Left cardiac atrium (tissue), 4 donors: Measurements from ENCODE around the gene TMEM258. TPM values are rescaled to one million over a fixed set of nuclear protein-coding genes. Genes with fewer than 3 reads are reported as not detected.

Experiments
- ATAC-seq, 2 donors: fragments of 200-7000 bp; cut with Tn5 transposase; one replicate each; pipeline ENCODE4 v1.9.1; 2020; ENCODE audit warnings: mild to moderate bottlenecking in 2 of 2, moderate library complexity in 2 of 2
- DNase-seq: peaks from one replicate; pipeline ENCODE4 v3.0.0-alpha.2; 2020
- intact Hi-C, 2 donors: fragments of 100-400 bp; cut with DNase I; formaldehyde crosslinking; loops; one replicate each; pipeline versions ENCODE4 v1.14.1 to v1.15.1; 2022 to 2023
- total RNA-seq, 2 donors: library from RNA; stranded (reverse); fragmentation: NEBNext Ultra II Directional; extraction: Animal tissue kit (Norgen Biotek cat#: 25700); gene quantifications; one replicate each; pipeline ENCODE4 v1.2.1, GENCODE V29; 2021
- donor health status: DM: no; HTN: yes; CAD: no.
- donor health status: DM: no; HTN: yes; CAD: no; lungs with severe emphysema.
- donor health status: DM: yes; HTN: yes; CAD: no.
- donor health status: Dilated cardiomyopathy.

The TMEM258 gene
- total RNA-seq, 2 donors from 2014 or later: 112 to 114 TPM

DNA sequence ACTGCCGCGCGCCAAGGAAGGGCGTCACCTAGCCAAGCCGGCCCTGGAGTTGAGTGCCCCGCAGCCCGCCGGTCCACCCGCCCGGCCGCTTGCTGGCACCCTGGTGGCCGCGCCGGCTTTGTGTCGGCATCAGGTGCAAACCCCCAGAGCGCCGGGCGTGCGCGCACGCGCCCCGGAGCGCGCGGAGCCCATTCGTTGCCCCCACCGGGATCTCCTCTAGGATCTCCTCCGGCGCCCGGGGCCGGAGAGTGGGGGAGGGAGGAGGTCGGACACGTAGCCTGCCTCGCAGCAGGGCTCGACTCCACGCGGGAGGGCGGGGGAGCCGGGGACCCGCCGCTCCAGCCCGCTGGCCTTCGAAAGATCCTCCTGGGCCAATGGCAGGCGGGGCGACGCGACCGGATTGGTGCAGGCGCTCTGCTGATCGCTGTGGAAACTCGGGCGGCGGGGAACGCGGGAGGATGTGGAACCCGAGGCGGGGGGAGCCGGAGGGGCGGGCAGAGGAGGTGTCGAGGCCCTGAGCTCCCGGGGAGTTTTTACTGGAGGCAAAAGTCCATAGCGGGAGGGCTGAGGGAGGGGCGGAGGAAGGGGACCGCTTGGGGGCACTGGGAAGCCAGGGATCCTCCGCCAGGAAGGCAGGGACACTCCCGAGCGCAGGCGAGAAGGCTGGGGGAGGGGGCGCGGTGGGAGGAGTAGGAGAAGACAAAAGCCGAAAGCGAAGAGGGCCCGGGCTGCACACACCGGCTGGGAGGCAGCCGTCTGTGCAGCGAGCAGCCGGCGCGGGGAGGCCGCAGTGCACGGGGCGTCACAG lies 35.4 kb upstream of the TMEM258 start, which contains the start of gene FADS2:
TSS of gene FADS2 (plus strand) at position 730 of the 808 bp plus-strand sequence. CDS start 91 bp downstream, outside the sequence.
- intact Hi-C loops: no loop called here
- peak; percentile 92 for DNase-seq

DNA sequence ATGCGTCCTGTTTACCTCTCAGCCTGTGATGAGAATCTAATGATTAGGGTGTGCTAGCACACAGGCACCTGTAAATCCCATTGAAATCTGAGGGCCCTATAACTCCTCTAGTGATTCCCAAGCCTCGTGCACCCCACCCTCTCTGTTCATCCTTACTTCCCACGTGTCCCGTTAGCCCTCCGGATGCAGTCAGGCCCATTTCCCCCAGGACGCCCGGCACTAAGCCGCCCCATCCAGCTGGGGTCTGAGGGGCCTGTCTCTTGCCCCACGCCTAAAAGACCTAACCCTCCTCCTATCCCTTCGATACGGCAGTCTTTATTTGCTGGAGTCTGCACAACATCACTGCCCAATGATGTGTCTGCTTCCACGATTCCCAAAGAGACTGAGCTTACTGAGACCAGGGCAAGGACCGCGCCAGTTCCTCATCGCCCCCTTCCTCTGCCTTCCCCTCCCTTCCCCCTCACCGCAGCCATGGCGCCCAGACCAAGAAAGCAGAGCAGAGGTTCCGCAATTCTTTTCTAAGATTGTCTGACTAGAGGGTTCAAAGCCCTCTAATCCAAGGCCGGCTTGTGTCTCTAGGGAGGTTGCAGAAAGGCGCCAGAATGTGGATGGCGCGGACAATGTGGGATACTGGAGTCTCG lies 34.7 kb upstream of the TMEM258 start:
- DNase-seq: no peak
- intact Hi-C loops: no loop called here
- peak in 1 of 2 donors; percentile 17 for ATAC-seq

More for the DNA sequence above, 35.4 kb upstream of the TMEM258 start, which contains the start of gene FADS2:
- peak; percentile 89 to 91 for ATAC-seq

DNA sequence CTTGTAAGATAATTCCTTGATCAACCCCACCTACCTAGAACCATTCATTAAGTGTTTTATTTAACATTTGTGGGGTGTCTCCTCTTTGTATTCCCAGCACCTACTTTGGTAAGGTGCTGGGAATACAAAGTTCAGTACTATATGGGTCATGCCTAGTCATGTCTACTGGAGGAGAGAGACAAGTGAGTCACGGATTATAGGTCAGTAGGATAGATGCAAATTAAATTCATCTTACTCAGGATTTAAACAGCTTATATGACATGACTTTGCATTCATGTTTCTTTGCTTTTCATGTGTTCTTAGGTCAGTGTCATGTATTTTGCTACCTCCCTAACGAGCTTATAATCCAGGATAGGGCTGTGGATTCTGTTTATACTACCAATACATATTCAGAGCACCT lies 27.8 kb upstream of the TMEM258 start:
- intact Hi-C loops: no loop called here
- ATAC-seq: no peak
- DNase-seq: no peak

DNA sequence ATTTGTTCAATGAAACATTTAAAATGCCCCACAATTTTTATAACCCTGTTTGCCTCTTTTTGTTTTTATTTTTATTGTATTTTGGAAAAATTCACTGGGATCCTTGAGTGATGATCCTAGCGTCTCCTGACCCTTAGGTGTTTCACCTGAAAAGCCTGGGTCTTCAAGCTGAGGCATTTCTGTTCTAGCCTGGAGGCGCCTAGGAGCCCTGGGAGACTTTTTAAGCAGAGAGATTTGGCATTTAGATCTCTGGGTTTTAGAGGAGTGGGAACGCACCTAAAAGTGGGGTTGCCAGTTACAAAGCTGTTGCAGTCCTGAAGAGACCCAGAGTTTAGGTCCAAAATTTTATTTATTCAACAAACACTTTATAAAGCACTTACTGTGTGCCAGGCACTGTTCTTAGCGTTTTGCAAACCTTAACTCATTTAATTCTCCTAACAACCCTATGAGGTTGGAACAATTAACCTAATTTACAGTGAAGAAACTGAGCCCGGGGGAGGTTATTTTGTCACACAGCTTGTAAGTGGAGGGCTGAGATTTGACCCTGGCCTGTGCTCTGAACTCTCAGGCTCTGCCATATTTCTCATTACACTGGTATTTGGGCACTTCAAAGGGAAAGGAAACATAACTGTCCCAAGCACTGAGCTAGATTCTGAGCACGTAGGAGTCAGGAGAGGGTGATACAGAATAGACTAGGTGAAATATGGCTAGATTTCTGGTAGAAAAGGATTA lies 25.2 kb upstream of the TMEM258 start:
- DNase-seq (no peak), ATAC-seq (no peak)
- intact Hi-C loops: loop anchor here in 1 of 2 donors (5.0 kb wide), 1 partner anchor 35 kb away; no protein-coding TSS in a partner anchor

DNA sequence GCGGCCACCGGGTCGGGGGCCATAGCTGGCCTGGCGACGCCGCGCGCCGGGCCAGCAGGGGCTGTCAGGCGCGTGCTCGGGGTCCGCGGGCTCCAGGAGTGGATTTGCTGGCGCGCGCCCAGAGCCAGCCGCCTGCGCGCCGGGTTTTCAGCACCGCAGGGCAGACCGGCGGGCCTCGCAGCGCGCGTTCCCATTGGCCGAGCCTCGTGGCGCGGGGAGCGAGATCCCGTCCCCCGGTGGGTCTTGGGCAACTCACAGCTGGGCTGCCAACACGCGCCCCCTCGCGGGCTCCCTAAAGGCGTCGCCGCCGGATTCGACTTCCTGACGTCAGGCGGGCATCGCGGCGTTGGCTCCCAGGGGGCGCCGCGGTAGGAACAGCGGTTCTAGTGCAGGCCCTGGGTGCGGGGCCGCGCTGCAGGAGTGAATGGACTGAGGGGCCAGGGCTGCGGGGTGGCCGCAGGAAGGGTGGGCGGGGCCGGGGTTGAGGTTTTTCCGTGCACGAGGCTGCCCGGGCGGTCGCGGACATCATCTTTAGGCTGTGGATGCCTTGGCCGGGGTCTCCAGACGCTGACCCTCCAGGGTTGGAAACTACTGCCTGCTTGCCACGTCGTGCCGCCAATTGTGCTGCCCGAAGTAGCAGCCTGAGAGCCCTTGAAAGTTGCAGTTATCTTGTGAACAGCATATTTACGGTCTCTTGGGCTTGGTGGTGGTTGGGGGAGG lies 24.5 kb upstream of the TMEM258 start, which contains the start of gene FADS1:
TSS of gene FADS1 (minus strand) at position 268 of the 720 bp plus-strand sequence. CDS start at position 194, 74 bp downstream.
- DNase-seq: peak; percentile 94
- intact Hi-C loops: loop anchor here in 1 of 2 donors (5.0 kb wide), 1 partner anchor 35 kb away; no protein-coding TSS in a partner anchor
- peak; percentile 68 to 72 for ATAC-seq

DNA sequence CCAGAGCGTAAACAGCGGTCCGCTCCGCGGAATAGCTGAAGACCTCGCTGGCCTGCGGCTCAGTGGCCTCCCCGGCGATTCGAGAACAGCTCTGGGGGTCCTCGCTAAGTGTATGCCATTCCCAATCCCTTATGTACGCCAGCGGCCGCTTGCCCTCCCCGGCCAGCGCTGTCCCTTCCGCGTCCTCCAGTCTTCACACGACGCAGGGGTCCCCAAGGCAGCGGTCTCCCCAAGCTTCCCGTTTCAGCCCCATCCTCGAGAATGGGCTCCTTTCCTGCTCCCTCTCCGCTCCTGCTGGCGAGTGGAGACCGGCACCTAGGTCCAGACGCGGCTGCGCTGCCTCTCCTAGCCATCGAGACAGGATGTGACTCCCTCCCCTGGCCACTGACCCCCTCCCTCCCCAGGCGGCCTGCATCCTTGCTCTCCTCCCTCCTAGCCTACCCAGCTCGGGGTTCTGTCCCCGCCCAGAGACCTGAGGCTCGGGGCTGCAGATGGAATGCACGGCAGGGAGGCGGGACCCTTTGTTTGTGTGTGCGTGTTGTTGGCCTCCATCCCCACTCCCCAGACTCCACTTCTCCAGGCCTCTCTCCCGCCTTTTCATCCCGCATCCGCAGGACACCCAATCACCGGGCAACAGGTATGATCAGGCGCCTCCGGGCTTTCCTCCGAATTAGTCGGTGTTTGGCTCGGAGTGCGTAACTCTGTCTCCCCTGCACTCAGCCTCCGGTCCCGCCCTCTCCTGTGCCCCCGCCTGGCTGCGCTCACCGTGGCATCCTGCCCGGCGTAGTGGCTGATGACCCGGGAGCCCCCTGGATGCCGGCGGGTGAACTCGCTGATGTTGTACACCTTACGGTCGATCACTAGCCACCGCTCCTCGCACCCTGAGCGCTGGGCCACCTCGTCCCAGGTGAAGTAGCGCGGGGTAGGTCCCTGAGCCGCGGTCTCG lies 23.7 kb upstream of the TMEM258 start:
- ATAC-seq (peak; percentile 42 to 60), DNase-seq (peak; percentile 74)
- intact Hi-C loops: loop anchor here in 1 of 2 donors (5.0 kb wide), 1 partner anchor 36 kb away; no protein-coding TSS in a partner anchor

DNA sequence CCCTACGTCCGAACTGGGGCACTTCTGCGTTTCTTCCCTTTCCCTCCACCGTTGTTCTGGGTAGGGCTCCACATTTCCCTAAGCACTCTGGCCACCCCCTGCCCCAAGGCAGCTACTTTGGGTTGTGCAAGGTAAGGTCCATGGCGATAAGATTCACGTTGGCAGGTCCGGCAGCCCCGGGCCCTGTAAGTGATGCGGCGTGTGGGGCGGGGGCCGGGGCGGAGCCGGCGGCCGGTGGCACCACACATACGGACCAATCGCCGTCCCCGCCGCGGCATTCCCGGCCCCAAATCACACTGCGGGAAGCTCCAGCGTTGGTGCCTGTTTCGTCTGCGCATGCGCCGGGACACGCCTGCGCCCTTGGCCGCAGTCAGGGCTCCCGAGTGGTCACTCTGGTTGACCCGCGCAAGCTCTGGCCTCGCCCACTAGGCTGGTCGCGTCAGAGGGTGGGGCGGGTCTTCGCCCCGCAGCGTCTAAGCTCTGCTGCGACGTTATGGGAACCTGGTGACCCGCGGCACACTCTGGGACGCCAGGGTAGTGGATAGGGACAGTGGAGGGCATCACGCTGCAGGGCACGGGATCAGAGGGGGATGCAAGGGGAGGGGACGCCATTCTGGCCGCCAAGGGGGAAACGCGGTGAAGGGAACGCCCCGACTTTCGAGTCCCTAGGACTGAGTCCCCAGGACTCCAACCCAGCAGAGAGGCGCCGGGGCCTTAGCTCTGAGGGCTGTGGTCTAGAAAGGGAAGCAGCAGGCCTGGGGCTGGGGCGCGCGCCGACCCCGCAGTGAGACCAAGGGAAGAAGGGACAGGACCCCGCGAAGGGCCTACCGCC lies 22.8 kb upstream of the TMEM258 start:
- intact Hi-C loops: loop anchor here in 1 of 2 donors (5.0 kb wide), 1 partner anchor 37 kb away; no protein-coding TSS in a partner anchor
- DNase-seq (peak; percentile 98), ATAC-seq (peak; percentile 92 to 94)

DNA sequence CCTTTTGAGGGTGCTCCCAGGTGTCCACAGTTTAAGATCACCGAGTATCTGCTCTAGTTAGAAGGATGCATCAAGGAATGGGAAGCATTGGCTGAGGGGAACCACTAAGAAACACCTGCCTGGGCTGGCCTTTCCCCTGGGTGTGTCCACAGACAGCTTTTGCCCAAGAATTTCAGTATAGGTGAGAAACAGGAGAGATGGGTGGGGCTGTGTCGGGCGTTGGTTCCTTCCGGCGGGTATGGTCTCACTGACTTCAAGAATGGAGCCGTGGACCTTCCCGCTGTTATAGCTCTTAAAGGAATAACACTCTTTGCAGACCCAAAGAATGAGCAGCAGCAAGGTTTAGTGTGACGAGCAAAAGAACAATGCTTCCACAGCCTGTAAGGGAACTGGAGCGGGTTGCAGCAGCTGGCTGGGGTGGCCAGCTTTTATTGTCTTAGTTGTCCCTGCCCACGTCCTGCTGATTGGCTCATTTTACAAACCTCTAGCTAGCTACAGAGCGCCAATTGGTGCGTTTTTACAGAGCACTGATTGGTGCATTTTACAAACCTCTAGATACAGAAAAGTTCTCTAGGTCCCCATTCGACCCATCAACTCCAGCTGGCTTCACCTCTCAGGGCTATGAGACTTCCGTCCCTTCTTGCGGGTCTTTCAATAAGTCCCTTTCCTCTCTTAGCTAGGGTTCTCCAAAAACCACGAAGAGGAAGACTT lies 22.0 kb upstream of the TMEM258 start:
- ATAC-seq (no peak), DNase-seq (no peak)
- intact Hi-C loops: no loop called here

DNA sequence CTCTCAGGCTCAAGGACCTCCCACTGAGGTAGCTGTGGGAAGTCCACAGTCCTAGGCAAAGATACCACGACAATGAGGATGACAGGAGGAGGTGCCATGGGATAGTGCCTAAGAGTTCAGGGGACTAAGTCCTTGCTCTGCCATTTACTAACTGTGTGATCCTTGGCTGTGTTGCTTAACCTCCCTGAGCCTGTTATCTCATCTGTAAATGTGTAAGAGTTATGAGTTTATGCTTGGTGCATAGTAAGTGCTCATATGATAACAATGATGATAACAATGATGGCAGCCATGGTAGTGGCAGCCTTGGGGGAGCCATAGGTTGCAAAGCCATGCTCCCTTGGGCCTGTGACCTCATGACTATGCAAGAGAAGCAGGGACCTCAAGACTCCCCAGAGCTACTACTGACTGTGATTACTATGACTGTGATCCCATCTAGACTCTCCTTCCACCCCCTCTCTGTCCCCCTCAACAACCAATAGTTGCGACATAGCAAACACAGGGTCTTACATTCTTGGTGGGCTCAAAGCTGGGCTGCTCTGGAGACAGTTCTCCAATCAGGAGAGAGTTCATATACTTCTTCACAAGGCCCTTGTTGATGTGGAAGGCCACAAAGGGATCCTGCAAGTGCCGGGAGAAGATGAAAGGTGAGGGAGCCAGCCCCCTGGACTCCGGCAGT lies 20.5 kb upstream of the TMEM258 start:
- ATAC-seq (no peak), DNase-seq (no peak)
- intact Hi-C loops: no loop called here

DNA sequence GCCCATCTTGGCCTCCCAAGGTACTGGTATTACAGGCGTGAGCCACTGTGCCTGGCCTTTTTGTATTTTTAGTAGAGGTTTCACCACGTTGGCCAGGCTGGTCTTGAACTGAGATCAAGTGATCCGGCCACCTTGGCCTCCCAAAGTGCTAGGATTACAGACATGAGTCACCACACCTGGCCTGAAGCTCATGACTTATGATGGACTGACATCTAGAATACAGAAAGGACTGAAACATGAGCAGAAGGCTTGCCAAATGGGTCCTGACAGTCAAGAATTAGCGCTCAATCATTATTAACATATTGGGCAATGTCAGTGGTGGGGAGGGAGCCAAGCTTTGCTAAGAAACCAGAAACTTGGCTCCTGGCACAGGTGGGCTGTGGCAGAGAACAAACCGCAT lies 19.4 kb upstream of the TMEM258 start:
- intact Hi-C loops: no loop called here
- DNase-seq: no peak
- no peak for ATAC-seq

DNA sequence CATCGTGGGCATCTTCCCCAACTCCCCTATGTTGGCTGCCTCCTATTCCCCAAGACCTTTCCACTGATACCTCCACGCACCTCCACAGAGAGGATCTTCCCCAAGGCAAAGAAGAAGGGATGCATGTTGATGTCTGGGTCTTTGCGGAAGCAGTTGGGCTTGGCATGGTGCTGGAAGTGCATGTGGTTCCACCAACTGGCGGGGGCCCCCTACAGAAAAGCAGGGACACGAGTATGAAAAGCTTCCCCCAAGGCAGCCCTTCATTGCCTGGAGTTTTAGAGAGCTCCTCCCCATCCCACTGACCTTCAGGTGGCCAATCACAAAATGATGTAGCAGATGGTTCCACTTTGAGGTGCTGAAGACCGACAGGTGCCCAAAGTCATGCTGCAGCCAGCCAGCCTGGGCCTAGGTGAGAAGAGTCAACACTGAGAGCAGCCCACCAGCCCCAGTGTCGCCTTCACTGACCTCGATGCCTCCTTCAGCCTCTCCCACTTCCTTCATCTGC lies 18.3 kb upstream of the TMEM258 start:
- intact Hi-C loops: no loop called here
- no peak for ATAC-seq

DNA sequence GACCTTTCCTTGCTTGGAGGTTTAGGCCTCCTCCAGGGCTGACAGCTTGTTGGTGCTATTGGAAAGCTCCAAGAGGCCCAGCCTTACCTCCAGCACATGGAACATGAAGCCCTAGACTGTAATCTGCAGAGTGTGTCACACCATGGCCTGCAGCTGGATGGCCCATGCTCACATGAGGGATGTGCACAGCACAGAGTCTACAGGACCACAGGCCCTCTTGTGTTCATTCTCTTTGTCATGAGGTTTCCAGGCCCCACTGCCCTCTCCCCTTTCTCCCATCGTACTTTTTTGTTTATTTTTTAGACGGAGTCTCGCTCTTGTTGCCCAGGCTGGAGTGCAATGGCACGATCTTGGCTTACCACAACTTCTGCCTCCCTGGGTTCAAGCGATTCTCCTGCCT lies 14.4 kb upstream of the TMEM258 start:
- intact Hi-C loops: loop anchor here in 1 of 2 donors (10.0 kb wide), 2 partner anchors 58 to 268 kb away; no protein-coding TSS in a partner anchor
- no peak for DNase-seq
- no peak for ATAC-seq

More for the DNA sequence above, 18.3 kb upstream of the TMEM258 start:
- no peak for DNase-seq

DNA sequence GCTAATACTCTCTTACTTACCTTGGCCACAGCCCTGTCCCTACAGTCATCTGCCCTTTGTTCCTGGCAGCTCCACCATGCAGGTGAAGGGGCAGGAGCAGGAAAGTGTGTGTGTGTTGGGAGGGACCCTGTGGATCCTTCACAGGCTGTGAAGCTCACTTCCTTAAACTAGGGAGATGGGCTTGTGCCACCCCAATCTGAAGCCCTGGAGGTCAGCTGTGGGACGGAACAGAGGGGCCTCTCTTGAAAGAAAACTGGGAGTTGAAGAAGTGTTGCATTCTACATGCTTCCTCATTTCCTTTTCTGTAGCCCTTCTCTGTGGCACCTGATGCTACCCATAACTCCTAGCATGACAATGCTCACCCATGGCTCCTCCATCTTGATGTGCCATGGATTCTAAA lies 12.7 kb upstream of the TMEM258 start:
- ATAC-seq (no peak), DNase-seq (no peak)
- intact Hi-C loops: loop anchor here in 1 of 2 donors (10.0 kb wide), 2 partner anchors 60 to 270 kb away; no protein-coding TSS in a partner anchor

DNA sequence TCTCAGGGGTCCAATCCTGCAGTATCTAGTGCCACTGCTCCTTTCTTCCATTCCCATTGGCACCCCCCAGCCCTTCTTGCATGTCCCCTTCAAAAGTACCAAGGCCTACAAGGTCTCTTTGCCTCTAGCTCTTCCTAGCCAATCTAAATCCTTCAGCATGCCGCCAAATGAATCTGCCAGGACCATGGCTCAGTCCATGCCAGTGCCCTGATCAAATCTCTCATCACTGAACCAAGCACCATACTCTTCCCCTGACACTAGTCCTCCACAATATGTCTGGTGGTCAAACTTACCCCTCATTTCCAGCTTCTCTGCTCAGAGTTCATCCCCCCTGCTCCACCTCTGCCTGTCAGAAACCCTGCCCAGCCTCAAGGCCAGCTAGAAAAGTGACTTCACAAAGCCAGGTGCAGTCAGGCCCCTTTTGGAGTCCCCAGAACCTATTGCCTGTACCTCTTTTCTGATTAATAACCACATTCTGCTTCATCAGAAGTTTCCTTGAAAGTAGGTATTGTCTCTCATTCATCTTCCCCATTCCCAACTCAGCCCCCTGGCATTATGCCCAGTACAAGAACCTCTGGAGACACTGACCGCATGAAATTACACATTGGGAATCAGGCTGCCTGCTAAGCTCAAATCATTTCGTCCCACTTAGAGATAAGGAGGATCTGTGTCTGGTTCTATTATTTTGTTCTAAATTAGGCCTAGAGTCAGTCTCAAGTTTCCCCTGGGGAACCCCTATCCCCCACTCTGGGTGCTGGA lies 11.7 kb upstream of the TMEM258 start:
- DNase-seq (no peak), ATAC-seq (no peak)
- intact Hi-C loops: loop anchor here in 1 of 2 donors (5.0 to 10.0 kb wide), 3 partner anchors 61 to 271 kb away; partner anchors contain the start of gene BEST1
